ENCODE measurements around the gene DOCK2.
"Not testable (repeated sequence)": the region's sequence is repeated elsewhere in the genome, so short reads cannot be mapped to it uniquely, and the experiment has no call there.

DOCK2 gene

GRCh38 chr5:169602535-169602934, 34.5 kb upstream of the DOCK2 start:
- ChIA-PET POLR2A (ENCODE audit: low non-redundant PET) (no interaction called here), CTCF (interaction anchor here (0.6 kb wide), 1 partner anchor 979 kb away, joined by 3 read pairs; no protein-coding TSS in a partner anchor)
- no peak for TF ChIP-seq CTCF (conservative IDR thresholded peaks at IDR 0.05; ENCODE audit: low read depth)
- no peak for DNase-seq (ENCODE audit: low spot score)
- H3K27ac ChIP-seq, result no peak overlapping the region

- CTCF ChIA-PET, result interaction anchor here (0.6 kb wide), 1 partner anchor 82 kb away, joined by 3 read pairs; no protein-coding TSS in a partner anchor
- DNase-seq (ENCODE audit: low spot score), result no peak
- POLR2A ChIA-PET (ENCODE audit: low non-redundant PET), result no interaction called here
- TF ChIP-seq CTCF (conservative IDR thresholded peaks at IDR 0.05; ENCODE audit: low read depth), result no peak
- H3K27ac ChIP-seq, result no peak overlapping the region
These were observed 30.8 kb upstream of the DOCK2 start for GRCh38 chr5:169606279-169606678.

- no peak for DNase-seq (ENCODE audit: low spot score)
- ChIA-PET POLR2A (ENCODE audit: low non-redundant PET) (interaction anchor here (0.6 kb wide), 1 partner anchor 24 kb away, joined by 5 read pairs; the partner anchor contains the start of gene SPDL1), CTCF (interaction anchor here (0.6 kb wide), 1 partner anchor 143 kb away, joined by 3 read pairs; no protein-coding TSS in a partner anchor)
- H3K27ac ChIP-seq, result no peak overlapping the region
- TF ChIP-seq CTCF (conservative IDR thresholded peaks at IDR 0.05; ENCODE audit: low read depth), result no peak
These were observed 29.2 kb upstream of the DOCK2 start for GRCh38 chr5:169607882-169608281.

- ChIA-PET CTCF (interaction anchor here (0.7 kb wide), 1 partner anchor 176 kb away, joined by 3 read pairs; no protein-coding TSS in a partner anchor), POLR2A (ENCODE audit: low non-redundant PET) (no interaction called here)
- no peak overlapping the region for H3K27ac ChIP-seq
- no peak for TF ChIP-seq CTCF (conservative IDR thresholded peaks at IDR 0.05; ENCODE audit: low read depth)
- no peak for DNase-seq (ENCODE audit: low spot score)
These were observed 27.4 kb upstream of the DOCK2 start for GRCh38 chr5:169609716-169610115.

GRCh38 chr5:169610606-169611005, 26.5 kb upstream of the DOCK2 start:
- H3K27ac ChIP-seq, result no peak overlapping the region

GRCh38 chr5:169615561-169615960, 21.5 kb upstream of the DOCK2 start:
- POLR2A ChIA-PET (ENCODE audit: low non-redundant PET), result no interaction called here
- DNase-seq (ENCODE audit: low spot score), result no peak
- no peak for TF ChIP-seq CTCF (conservative IDR thresholded peaks at IDR 0.05; ENCODE audit: low read depth)
- no peak overlapping the region for H3K27ac ChIP-seq
- CTCF ChIA-PET, result no interaction called here

More at GRCh38 chr5:169610606-169611005, 26.5 kb upstream of the DOCK2 start:
- no peak for TF ChIP-seq CTCF (conservative IDR thresholded peaks at IDR 0.05; ENCODE audit: low read depth)
- ChIA-PET POLR2A (ENCODE audit: low non-redundant PET) (interaction anchor here (0.7 kb wide), 1 partner anchor 330 kb away, joined by 4 read pairs; no protein-coding TSS in a partner anchor), CTCF (interaction anchor here (0.6 to 0.7 kb wide), 2 partner anchors 20 to 175 kb away, joined by 3 read pairs; no protein-coding TSS in a partner anchor)
- DNase-seq (ENCODE audit: low spot score), result no peak

- CTCF ChIA-PET; DNase-seq (ENCODE audit: low spot score); H3K27ac ChIP-seq; POLR2A ChIA-PET (ENCODE audit: low non-redundant PET): not testable (repeated sequence)
These were observed 12.8 kb upstream of the DOCK2 start for GRCh38 chr5:169624307-169624706.
